ENCODE measurements around the gene LRRC26.

The LRRC26 gene

GRCh38 chr9:137169896-137170358 lies at the start of gene LRRC26:
Gene LRRC26 (minus strand): TSS chr9:137170051. CDS start chr9:137169943, 108 bp downstream.
- no peak for DNase-seq

- no peak for DNase-seq
Observed at GRCh38 chr9:137218754-137219271, 49.0 kb upstream of the LRRC26 start.

- no peak for DNase-seq
Observed at GRCh38 chr9:137218212-137218753, 48.4 kb upstream of the LRRC26 start.

GRCh38 chr9:137217276-137218211 lies 47.7 kb upstream of the LRRC26 start:
- no peak for DNase-seq

GRCh38 chr9:137216188-137216965 lies 46.5 kb upstream of the LRRC26 start:
- no peak for DNase-seq

- DNase-seq: no peak
Observed at GRCh38 chr9:137215196-137215986, 45.5 kb upstream of the LRRC26 start.

- DNase-seq: no peak
Observed at GRCh38 chr9:137214620-137215019, 44.8 kb upstream of the LRRC26 start.

GRCh38 chr9:137213160-137214060 lies 43.6 kb upstream of the LRRC26 start:
- no peak for DNase-seq

GRCh38 chr9:137212520-137212919 lies 42.7 kb upstream of the LRRC26 start:
- no peak for DNase-seq

GRCh38 chr9:137211532-137211931 lies 41.7 kb upstream of the LRRC26 start:
- no peak for DNase-seq

- DNase-seq: no peak
Observed at GRCh38 chr9:137206602-137207001, 36.8 kb upstream of the LRRC26 start.

GRCh38 chr9:137205126-137206069 lies 35.5 kb upstream of the LRRC26 start, which contains the start of the genes NDOR1 and TMEM203:
Gene NDOR1 (plus strand): TSS chr9:137205700. CDS start chr9:137205778, 78 bp downstream.
Gene TMEM203 (minus strand): TSS chr9:137205648. CDS start chr9:137205414, 234 bp downstream.
- DNase-seq: peak; percentile 97

GRCh38 chr9:137204731-137205125 lies 34.9 kb upstream of the LRRC26 start:
- no peak for DNase-seq

GRCh38 chr9:137202966-137203365 lies 33.1 kb upstream of the LRRC26 start:
- DNase-seq: no peak

GRCh38 chr9:137201205-137201868 lies 31.5 kb upstream of the LRRC26 start:
- no peak for DNase-seq

- peak; percentile 100 for DNase-seq
Observed at GRCh38 chr9:137200311-137201204, 30.7 kb upstream of the LRRC26 start, which contains the start of gene TPRN. Gene TPRN (minus strand): TSS chr9:137200741. CDS start chr9:137200711, 30 bp downstream.

- DNase-seq: no peak
Observed at GRCh38 chr9:137199411-137200121, 29.7 kb upstream of the LRRC26 start.
